Keratinocyte (primary cell): Measurements from ENCODE around the gene RBBP4. TPM values are rescaled to one million over a fixed set of nuclear protein-coding genes. Genes with fewer than 3 reads are reported as not detected.

Source experiments
- DNase-seq: peaks from one replicate; pipeline ENCODE4 v3.0.0-alpha.2; 2011; ENCODE audit warnings: low read depth, missing footprints, low spot score
- FAIRE-seq: peaks from 2 replicates; lab custom pipeline; 2011; peaks lifted over from hg19 to GRCh38; lab: Jason Lieb, UNC
- H2AFZ ChIP-seq: 2 replicates; pipeline ENCODE4 v1.6.0; 2012; ENCODE audit warnings: low read length, control low read depth, inconsistent platforms; ENCODE audit not compliant: control insufficient read depth
- H3K27ac ChIP-seq: 2 replicates; pipeline ENCODE4 v1.5.1; 2011; ENCODE audit warnings: low read length; ENCODE audit not compliant: control insufficient read depth, insufficient read depth
- H3K27me3 ChIP-seq: 3 replicates; pipeline ENCODE4 v1.6.0; 2011; ENCODE audit warnings: low read length; ENCODE audit not compliant: control insufficient read depth, insufficient read depth; ENCODE audit errors: extremely low read depth
- H3K36me3 ChIP-seq, 2 experiments: 2 replicates in 1 of 2; 3 replicates in 1 of 2; pipeline ENCODE4 v1.5.1; 2011; ENCODE audit warnings: low read length in 2 of 2, mild to moderate bottlenecking in 1 of 2; ENCODE audit not compliant: control insufficient read depth in 2 of 2, insufficient read depth in 2 of 2; ENCODE audit errors: extremely low read depth in 1 of 2
- H3K4me1 ChIP-seq: 3 replicates; pipeline ENCODE4 v1.5.1; 2011; ENCODE audit warnings: low read length; ENCODE audit not compliant: control insufficient read depth, insufficient read depth; ENCODE audit errors: extremely low read depth
- H3K4me2 ChIP-seq: 3 replicates; pipeline ENCODE4 v1.6.0; 2011; ENCODE audit warnings: low read depth, low read length; ENCODE audit not compliant: control insufficient read depth, insufficient read depth; ENCODE audit errors: extremely low read depth
- H3K4me3 ChIP-seq, 3 experiments: fragments of 200-600 bp in 1 of 3; sonication (generic) in 1 of 3; 2 replicates in 2 of 3; 3 replicates in 1 of 3; pipeline ENCODE4 v1.5.1; 2011 to 2016; ENCODE audit warnings: low read length in 3 of 3, mild to moderate bottlenecking in 3 of 3, control low read depth in 2 of 3, inconsistent platforms in 1 of 3, low read depth in 1 of 3, mixed read lengths in 1 of 3, mixed run types in 1 of 3, moderate library complexity in 1 of 3; ENCODE audit not compliant: control insufficient read depth in 2 of 3, insufficient read depth in 2 of 3; ENCODE audit errors: extremely low read depth in 1 of 3
- H3K79me2 ChIP-seq: 2 replicates; pipeline ENCODE4 v1.6.0; 2012; ENCODE audit warnings: low read length; ENCODE audit not compliant: control insufficient read depth, insufficient read depth
- H3K9ac ChIP-seq: 3 replicates; pipeline ENCODE4 v1.6.0; 2011; ENCODE audit warnings: low read length; ENCODE audit not compliant: control insufficient read depth, insufficient read depth; ENCODE audit errors: extremely low read depth
- H3K9me1 ChIP-seq: 3 replicates; pipeline ENCODE4 v1.6.0; 2011; ENCODE audit warnings: low read length; ENCODE audit not compliant: control insufficient read depth, insufficient read depth; ENCODE audit errors: extremely low read depth
- H3K9me3 ChIP-seq: 2 replicates; pipeline ENCODE4 v1.5.1; 2012; ENCODE audit warnings: low read depth, low read length; ENCODE audit not compliant: control insufficient read depth
- H4K20me1 ChIP-seq: 3 replicates; pipeline ENCODE4 v1.6.0; 2011; ENCODE audit warnings: low read length; ENCODE audit not compliant: control insufficient read depth, insufficient read depth; ENCODE audit errors: extremely low read depth
- CTCF ChIP-seq, 3 experiments: IDR thresholded peaks in 1 of 3; conservative IDR thresholded peaks in 1 of 3; optimal IDR thresholded peaks in 1 of 3; 2 replicates in 2 of 3; 3 replicates in 1 of 3; pipeline versions ENCODE3 to v1.5.1; 2011; ENCODE audit warnings: low read length in 3 of 3, mild to moderate bottlenecking in 3 of 3, moderate library complexity in 2 of 3, control low read depth in 1 of 3, inconsistent platforms in 1 of 3; ENCODE audit not compliant: insufficient read depth in 2 of 3; ENCODE audit errors: extremely low read depth in 1 of 3
- EZH2 ChIP-seq: IDR thresholded peaks from one replicate; pipeline ENCODE4 v1.6.1; 2012; ENCODE audit warnings: inconsistent platforms, mild to moderate bottlenecking, low read length, moderate library complexity
- dilution Hi-C: fragments of 300-500 bp; cut with MboI; formaldehyde crosslinking; loops from one replicate; pipeline ENCODE4 v1.7.0; 2020; ENCODE audit warnings: low sequenced_read_pairs; ENCODE audit not compliant: extremely low pct_ligation_motif_present
- polyA plus RNA-seq, 5 experiments: library from polyadenylated mRNA; depleted of rRNA in 3 of 5; stranded (reverse) in 3 of 5; stranded (forward) in 1 of 5; unstranded in 1 of 5; fragments of >200 nt; gene quantifications; 1 replicate in 1 of 5; 2 replicates in 3 of 5; 3 replicates in 1 of 5; pipeline versions ENCODE4 v1.2.1 to v1.2.3, GENCODE V29; 2011 to 2012; ENCODE audit warnings: missing spikeins in 2 of 5, low read depth in 1 of 5, low replicate concordance in 1 of 5

The RBBP4 gene
- polyA plus RNA-seq, 1 donor (not counting 4 experiments of a cell fraction or from before 2014, with no cell fraction given) = 61.5 TPM

GRCh38 chr1:32613472-32613871 is 37.5 kb upstream of the RBBP4 start:
- dilution Hi-C loops = no loop called here
- TF ChIP-seq CTCF (optimal IDR thresholded peaks at IDR 0.05 in 1 of 3, IDR thresholded peaks at IDR 0.05 in 1 of 3, conservative IDR thresholded peaks at IDR 0.05 in 1 of 3; ENCODE audit: extremely low read depth in 1 of 3, insufficient read depth in 2 of 3, low read length in 3 of 3) (no peak), EZH2 (no peak)

GRCh38 chr1:32618673-32619221 is 32.3 kb upstream of the RBBP4 start:
- H3K27me3 ChIP-seq = no peaks in the 10 kb centered on the region
- no peak for DNase-seq
- H3K4me1 ChIP-seq = no peaks in the 10 kb centered on the region
- H3K9ac ChIP-seq = no peak overlapping the region
- no peak for FAIRE-seq
- dilution Hi-C loops = no loop called here
- no peaks in the 10 kb centered on the region for H3K9me3 ChIP-seq
- H3K36me3 ChIP-seq = peaks cover 0 to 2% of the 10 kb centered on the region in 2 experiments
- H3K27ac ChIP-seq = no peak overlapping the region
- H3K4me3 ChIP-seq = no peak overlapping the region
- TF ChIP-seq CTCF (optimal IDR thresholded peaks at IDR 0.05 in 1 of 3, IDR thresholded peaks at IDR 0.05 in 1 of 3, conservative IDR thresholded peaks at IDR 0.05 in 1 of 3; ENCODE audit: extremely low read depth in 1 of 3, insufficient read depth in 2 of 3, low read length in 3 of 3) (no peak), EZH2 (no peak)
- no peak overlapping the region for H3K4me2 ChIP-seq
- no peaks in the 10 kb centered on the region for H3K9me1 ChIP-seq
- no peaks in the 10 kb centered on the region for H3K79me2 ChIP-seq
- no peak overlapping the region for H2AFZ ChIP-seq
- H4K20me1 ChIP-seq = no peaks in the 10 kb centered on the region

More at GRCh38 chr1:32613472-32613871, 37.5 kb upstream of the RBBP4 start:
- no peaks in the 10 kb centered on the region for H3K27me3 ChIP-seq
- DNase-seq (no peak), FAIRE-seq (no peak)
- no peaks in the 10 kb centered on the region for H3K36me3 ChIP-seq
- H4K20me1 ChIP-seq = no peaks in the 10 kb centered on the region
- H3K9me3 ChIP-seq = no peaks in the 10 kb centered on the region
- H3K9ac ChIP-seq = no peak overlapping the region
- no peak overlapping the region for H3K27ac ChIP-seq
- H3K9me1 ChIP-seq = no peaks in the 10 kb centered on the region
- H2AFZ ChIP-seq = no peak overlapping the region
- no peak overlapping the region for H3K4me3 ChIP-seq
- no peak overlapping the region for H3K4me2 ChIP-seq
- H3K79me2 ChIP-seq = no peaks in the 10 kb centered on the region
- H3K4me1 ChIP-seq = peaks cover 4% of the 10 kb centered on the region
